PC-9 (cell line): Measurements from ENCODE around the gene AFF2.

ENCODE experiments used
- CTCF ChIP-seq: fragments of 200-600 bp; sonication (generic); conservative IDR thresholded peaks from 2 replicates; pipeline ENCODE4 v1.6.1; 2017; ENCODE audit warnings: mixed run types, antibody characterized with exemption, mild to moderate bottlenecking, moderate library complexity
- EZH2 ChIP-seq: fragments of 200-600 bp; sonication (generic); IDR thresholded peaks from 2 replicates; pipeline ENCODE4 v1.8.0; 2017; ENCODE audit warnings: antibody characterized with exemption, low read depth

GRCh38 chrX:148813422-148813821, 313.0 kb downstream of the AFF2 start:
- no peak for TF ChIP-seq EZH2
- no peak for TF ChIP-seq CTCF
